ENCODE results near the gene NPAS3. TPM values are rescaled to one million over a fixed set of nuclear protein-coding genes. Genes with fewer than 3 reads are reported as not detected.

The NPAS3 gene
- total RNA-seq, 1 donor from 2014 or later = 2.0 TPM

DNA sequence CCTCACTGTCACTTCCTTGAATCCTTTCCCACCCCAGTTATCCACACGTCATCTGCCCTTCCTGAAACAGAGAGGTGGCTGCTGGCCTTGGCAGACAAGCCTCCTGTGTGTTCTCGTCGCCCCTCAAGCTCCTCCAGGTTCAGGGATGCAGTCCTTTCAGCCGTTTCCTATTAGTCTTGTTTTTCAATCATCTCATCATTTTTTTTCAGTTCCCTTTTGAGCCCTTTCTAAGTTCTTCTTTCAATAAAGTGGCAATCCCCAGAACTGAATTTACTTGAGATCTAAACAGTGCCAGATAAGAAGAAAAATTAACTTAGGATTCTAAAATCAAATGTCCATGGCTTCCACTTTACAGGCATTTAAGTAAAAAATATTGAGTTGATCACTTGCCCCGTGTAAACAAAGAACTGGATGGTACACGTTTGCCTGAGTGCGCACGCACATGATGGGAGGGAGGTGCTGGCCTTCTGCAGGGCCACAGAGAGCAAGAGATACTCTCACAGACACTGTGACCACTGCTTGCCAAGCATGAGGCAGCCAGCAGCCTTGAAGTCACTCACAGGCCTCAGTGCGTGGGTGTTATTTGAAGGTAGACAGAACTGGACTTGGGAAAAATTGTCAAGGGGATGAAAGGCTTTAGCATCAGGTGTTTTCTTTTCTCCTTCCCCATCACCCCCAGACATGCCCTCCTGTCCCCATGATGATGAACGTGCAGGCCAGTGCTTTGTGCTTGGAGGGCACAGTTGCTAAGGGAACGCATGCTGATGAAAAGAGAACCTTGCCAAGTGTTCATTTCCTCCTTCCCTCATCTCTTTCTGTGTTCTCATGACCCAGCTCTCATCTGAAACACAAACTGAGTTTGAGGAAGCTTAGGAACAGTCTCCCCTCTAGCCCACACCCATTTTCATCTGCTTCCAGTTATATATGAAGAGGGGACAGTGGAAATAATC is 603.9 kb downstream of the NPAS3 start:
- Histone ChIP-seq H3K27me3 (ENCODE audit: control insufficient read depth, insufficient read depth, low read length) (no peaks in the 10 kb centered on the region), H3K4me3 (ENCODE audit: low read depth, low read length) (no peak overlapping the region), H3K36me3 (ENCODE audit: control insufficient read depth, insufficient read depth, low read length) (no peaks in the 10 kb centered on the region)
- no peak for DNase-seq (ENCODE audit: low read depth)
- TF ChIP-seq, protein P1, sequence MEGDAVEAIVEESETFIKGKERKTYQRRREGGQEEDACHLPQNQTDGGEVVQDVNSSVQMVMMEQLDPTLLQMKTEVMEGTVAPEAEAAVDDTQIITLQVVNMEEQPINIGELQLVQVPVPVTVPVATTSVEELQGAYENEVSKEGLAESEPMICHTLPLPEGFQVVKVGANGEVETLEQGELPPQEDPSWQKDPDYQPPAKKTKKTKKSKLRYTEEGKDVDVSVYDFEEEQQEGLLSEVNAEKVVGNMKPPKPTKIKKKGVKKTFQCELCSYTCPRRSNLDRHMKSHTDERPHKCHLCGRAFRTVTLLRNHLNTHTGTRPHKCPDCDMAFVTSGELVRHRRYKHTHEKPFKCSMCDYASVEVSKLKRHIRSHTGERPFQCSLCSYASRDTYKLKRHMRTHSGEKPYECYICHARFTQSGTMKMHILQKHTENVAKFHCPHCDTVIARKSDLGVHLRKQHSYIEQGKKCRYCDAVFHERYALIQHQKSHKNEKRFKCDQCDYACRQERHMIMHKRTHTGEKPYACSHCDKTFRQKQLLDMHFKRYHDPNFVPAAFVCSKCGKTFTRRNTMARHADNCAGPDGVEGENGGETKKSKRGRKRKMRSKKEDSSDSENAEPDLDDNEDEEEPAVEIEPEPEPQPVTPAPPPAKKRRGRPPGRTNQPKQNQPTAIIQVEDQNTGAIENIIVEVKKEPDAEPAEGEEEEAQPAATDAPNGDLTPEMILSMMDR (IDR thresholded peaks at IDR 0.05; ENCODE audit: insufficient read depth, low read length, poor library complexity, severe bottlenecking) = no peak

DNA sequence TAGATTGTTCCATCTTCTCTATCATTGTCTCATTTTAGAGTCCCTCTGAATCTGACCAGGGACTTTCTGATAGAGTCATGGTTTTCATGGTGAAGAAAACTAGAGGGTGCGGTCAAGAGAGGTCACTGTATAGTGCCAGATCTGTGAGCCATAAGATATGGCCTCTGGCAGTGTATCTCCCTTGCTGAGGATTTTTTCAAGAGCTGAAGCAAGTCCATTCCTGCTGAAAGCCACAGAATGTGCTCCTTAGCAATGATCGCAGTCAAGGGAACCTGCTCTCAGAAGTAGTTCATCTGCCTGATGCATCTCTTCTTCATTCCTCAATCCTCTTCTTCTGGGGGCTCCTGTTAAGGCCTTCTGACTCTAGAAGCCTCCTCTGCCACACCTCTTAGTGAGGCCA is 607.0 kb downstream of the NPAS3 start:
- TF ChIP-seq, protein P1 (IDR thresholded peaks at IDR 0.05; ENCODE audit: insufficient read depth, low read length, poor library complexity, severe bottlenecking) = no peak
- DNase-seq (ENCODE audit: low read depth) = no peak
- Histone ChIP-seq H3K27me3 (ENCODE audit: control insufficient read depth, insufficient read depth, low read length) (no peaks in the 10 kb centered on the region), H3K4me3 (ENCODE audit: low read depth, low read length) (no peak overlapping the region), H3K36me3 (ENCODE audit: control insufficient read depth, insufficient read depth, low read length) (no peaks in the 10 kb centered on the region)

DNA sequence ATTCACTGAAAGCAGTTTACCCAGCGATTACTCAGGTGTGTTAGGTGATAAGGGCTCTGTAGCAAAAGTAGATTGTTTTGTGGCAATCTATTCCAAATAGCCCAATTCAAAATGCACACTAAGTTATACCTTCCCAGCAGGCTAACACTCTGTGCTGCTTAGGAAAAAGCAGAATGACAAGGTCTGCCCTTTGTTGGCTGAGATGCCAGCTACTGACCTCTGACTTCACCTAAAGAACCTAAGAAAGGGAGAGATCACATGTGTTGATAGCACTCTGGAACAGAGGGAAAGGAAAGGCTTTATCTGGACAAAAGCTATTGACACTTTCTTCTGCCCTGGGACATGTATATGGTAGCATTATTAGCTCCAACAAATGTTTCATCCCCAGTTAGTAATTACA is 609.9 kb downstream of the NPAS3 start:
- no peak for DNase-seq (ENCODE audit: low read depth)
- Histone ChIP-seq H3K27me3 (ENCODE audit: control insufficient read depth, insufficient read depth, low read length) (no peaks in the 10 kb centered on the region), H3K36me3 (ENCODE audit: control insufficient read depth, insufficient read depth, low read length) (no peaks in the 10 kb centered on the region), H3K4me3 (ENCODE audit: low read depth, low read length) (no peak overlapping the region)
- TF ChIP-seq, protein P1 (IDR thresholded peaks at IDR 0.05; ENCODE audit: insufficient read depth, low read length, poor library complexity, severe bottlenecking) = no peak

DNA sequence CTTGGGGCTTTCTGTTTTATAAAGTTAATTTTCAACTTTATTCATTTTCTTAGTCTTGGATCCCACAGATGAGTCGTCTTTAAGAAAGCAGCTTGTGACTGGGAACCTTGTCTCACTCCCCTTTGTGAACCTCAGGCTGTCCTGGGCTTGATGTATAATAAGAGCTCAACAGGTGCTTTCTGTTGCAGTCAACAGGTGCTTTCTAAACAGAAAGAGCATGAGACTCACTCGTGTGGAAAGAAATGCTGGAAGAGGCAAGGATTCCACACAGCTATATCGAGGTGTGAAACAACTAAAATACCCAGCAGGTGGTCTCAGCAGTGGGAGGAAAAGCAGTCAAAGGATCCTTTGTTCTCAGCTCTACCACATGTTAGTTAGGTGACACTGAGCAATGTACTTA is 613.3 kb downstream of the NPAS3 start:
- TF ChIP-seq, protein P1 (IDR thresholded peaks at IDR 0.05; ENCODE audit: insufficient read depth, low read length, poor library complexity, severe bottlenecking) = no peak
- no peaks in the 10 kb centered on the region for H3K27me3 ChIP-seq (ENCODE audit: control insufficient read depth, insufficient read depth, low read length)
- no peaks in the 10 kb centered on the region for H3K36me3 ChIP-seq (ENCODE audit: control insufficient read depth, insufficient read depth, low read length)
- no peak for DNase-seq (ENCODE audit: low read depth)
- H3K4me3 ChIP-seq (ENCODE audit: low read depth, low read length) = no peak overlapping the region

DNA sequence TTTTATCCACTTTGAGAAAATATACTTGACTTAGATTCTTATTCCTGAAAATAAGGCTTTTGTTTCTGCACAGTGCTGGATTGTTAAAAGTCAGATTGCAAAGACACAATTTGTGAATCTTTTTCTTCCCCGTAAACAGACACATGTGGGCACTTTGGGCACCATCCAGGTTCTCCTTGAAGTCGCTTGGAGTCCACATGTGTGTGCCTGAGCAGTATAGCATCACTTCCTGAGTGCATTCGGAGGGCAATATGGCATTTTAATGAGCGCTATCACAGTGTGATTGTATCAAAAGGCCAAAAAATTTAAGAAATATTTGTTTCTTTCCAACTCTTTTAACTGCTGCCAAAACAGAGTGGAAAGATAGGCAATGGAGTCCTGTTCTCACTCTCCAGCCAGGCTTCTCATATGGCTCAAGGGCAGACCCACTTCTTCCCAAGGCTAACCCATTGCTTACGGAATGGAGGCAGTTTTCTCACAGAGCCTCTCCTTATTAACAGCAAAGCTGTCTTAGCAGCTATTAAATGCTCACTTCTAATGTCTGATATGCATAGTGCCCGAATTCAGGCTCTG is 615.1 kb downstream of the NPAS3 start:
- H3K4me3 ChIP-seq (ENCODE audit: low read depth, low read length) = no peak overlapping the region
- no peaks in the 10 kb centered on the region for H3K36me3 ChIP-seq (ENCODE audit: control insufficient read depth, insufficient read depth, low read length)
- no peaks in the 10 kb centered on the region for H3K27me3 ChIP-seq (ENCODE audit: control insufficient read depth, insufficient read depth, low read length)
- no peak for DNase-seq (ENCODE audit: low read depth)
- TF ChIP-seq, protein P1 (IDR thresholded peaks at IDR 0.05; ENCODE audit: insufficient read depth, low read length, poor library complexity, severe bottlenecking) = no peak

Data from kidney epithelial cell (primary cell).